NCI-H2081 (cell line): Measurements from ENCODE around the gene BACE2.

Experiments
- DNase-seq, 2 experiments: peaks; one replicate each; lab custom pipeline; 2025; lab: John Stamatoyannopoulos, UW

Gene BACE2

GRCh38 chr21:41167348-41168342, at the start of gene BACE2:
Gene BACE2 (plus strand): TSS chr21:41168160. CDS start chr21:41168264, 104 bp downstream.
- peak; percentile 11 to 32 for DNase-seq

- no peak for DNase-seq
Observed at GRCh38 chr21:41119901-41120300, 48.1 kb upstream of the BACE2 start.

GRCh38 chr21:41120997-41121396, 47.0 kb upstream of the BACE2 start:
- DNase-seq, result no peak

GRCh38 chr21:41121785-41122415, 46.1 kb upstream of the BACE2 start:
- DNase-seq, result peak; percentile 55 to 56

GRCh38 chr21:41124641-41125201, 43.2 kb upstream of the BACE2 start:
- no peak for DNase-seq

- DNase-seq, result no peak
Observed at GRCh38 chr21:41128981-41129380, 39.0 kb upstream of the BACE2 start.

GRCh38 chr21:41130883-41131282, 37.1 kb upstream of the BACE2 start:
- DNase-seq, result no peak

GRCh38 chr21:41133874-41134522, 34.0 kb upstream of the BACE2 start:
- peak in 1 of 2 experiments; percentile 41 for DNase-seq

- no peak for DNase-seq
Observed at GRCh38 chr21:41135746-41136145, 32.2 kb upstream of the BACE2 start.

GRCh38 chr21:41136286-41136685, 31.7 kb upstream of the BACE2 start:
- DNase-seq, result no peak

GRCh38 chr21:41137401-41137800, 30.6 kb upstream of the BACE2 start:
- no peak for DNase-seq

- no peak for DNase-seq
Observed at GRCh38 chr21:41137889-41138288, 30.1 kb upstream of the BACE2 start.

- no peak for DNase-seq
Observed at GRCh38 chr21:41138711-41139110, 29.2 kb upstream of the BACE2 start.

- no peak for DNase-seq
Observed at GRCh38 chr21:41139275-41139674, 28.7 kb upstream of the BACE2 start.

- no peak for DNase-seq
Observed at GRCh38 chr21:41139951-41140350, 28.0 kb upstream of the BACE2 start.

GRCh38 chr21:41141031-41141457, 26.9 kb upstream of the BACE2 start:
- no peak for DNase-seq

GRCh38 chr21:41142051-41142795, 25.7 kb upstream of the BACE2 start:
- peak in 1 of 2 experiments; percentile 22 for DNase-seq

GRCh38 chr21:41143596-41144325, 24.2 kb upstream of the BACE2 start:
- DNase-seq, result no peak

GRCh38 chr21:41147096-41147978, 20.6 kb upstream of the BACE2 start:
- peak; percentile 36 to 74 for DNase-seq

GRCh38 chr21:41147979-41148355, 20.0 kb upstream of the BACE2 start:
- DNase-seq, result no peak
